Measurements from ENCODE around the gene BMP2.

The BMP2 gene

DNA sequence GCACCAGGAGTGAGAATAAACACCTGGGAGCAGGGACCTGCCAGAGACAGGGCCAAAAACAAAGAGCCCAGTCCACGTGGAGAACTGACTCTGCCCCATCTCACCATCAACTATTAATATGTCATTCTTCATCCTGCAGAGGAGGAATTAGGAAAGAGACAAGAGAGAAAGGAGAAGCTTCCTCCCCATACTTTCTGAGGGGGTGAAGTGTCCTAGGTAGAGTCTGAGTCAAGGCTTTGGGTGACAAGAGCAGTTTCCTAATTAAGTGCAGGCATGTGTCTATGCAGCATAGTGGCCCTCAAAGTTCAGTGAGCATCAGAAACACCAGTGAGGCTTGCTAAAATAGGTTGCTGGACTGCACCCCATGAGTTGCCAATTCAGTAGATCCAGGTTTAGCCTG is 40.7 kb upstream of the BMP2 start:
- Histone ChIP-seq H3K9ac (ENCODE audit: low read length) (no peak overlapping the region), H3K4me3 (ENCODE audit: low read length) (no peak overlapping the region), H3K27ac (ENCODE audit: low read length) (no peak overlapping the region), H3K27me3 (replicated peaks; ENCODE audit: insufficient read depth, low read length) (no peaks in the 10 kb centered on the region), H3K36me3 (replicated peaks; ENCODE audit: insufficient read depth, low read length) (no peaks in the 10 kb centered on the region), H3K4me1 (ENCODE audit: low read length) (no peaks in the 10 kb centered on the region), H3K9me2 (replicated peaks; ENCODE audit: insufficient read depth, low read length) (no peaks in the 10 kb centered on the region), H4K20me1 (ENCODE audit: insufficient read depth, low read length) (no peaks in the 10 kb centered on the region), H3K79me2 (ENCODE audit: low read length) (no peaks in the 10 kb centered on the region), H3F3A (ENCODE audit: insufficient read depth, low read length) (no peaks in the 10 kb centered on the region), H2AFZ (ENCODE audit: low read length) (no peak overlapping the region), H3K9me3 (replicated peaks; ENCODE audit: insufficient read depth, low read length) (no peaks in the 10 kb centered on the region), H3K4me2 (ENCODE audit: low read depth, low read length) (no peak overlapping the region)
- no peak for TF ChIP-seq EZH2phosphoT487 (IDR thresholded peaks at IDR 0.05; ENCODE audit: low read length)
- TF ChIP-seq, protein P1, sequence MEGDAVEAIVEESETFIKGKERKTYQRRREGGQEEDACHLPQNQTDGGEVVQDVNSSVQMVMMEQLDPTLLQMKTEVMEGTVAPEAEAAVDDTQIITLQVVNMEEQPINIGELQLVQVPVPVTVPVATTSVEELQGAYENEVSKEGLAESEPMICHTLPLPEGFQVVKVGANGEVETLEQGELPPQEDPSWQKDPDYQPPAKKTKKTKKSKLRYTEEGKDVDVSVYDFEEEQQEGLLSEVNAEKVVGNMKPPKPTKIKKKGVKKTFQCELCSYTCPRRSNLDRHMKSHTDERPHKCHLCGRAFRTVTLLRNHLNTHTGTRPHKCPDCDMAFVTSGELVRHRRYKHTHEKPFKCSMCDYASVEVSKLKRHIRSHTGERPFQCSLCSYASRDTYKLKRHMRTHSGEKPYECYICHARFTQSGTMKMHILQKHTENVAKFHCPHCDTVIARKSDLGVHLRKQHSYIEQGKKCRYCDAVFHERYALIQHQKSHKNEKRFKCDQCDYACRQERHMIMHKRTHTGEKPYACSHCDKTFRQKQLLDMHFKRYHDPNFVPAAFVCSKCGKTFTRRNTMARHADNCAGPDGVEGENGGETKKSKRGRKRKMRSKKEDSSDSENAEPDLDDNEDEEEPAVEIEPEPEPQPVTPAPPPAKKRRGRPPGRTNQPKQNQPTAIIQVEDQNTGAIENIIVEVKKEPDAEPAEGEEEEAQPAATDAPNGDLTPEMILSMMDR (IDR thresholded peaks at IDR 0.05; ENCODE audit: low read length), result no peak
- DNase-seq, result no peak

DNA sequence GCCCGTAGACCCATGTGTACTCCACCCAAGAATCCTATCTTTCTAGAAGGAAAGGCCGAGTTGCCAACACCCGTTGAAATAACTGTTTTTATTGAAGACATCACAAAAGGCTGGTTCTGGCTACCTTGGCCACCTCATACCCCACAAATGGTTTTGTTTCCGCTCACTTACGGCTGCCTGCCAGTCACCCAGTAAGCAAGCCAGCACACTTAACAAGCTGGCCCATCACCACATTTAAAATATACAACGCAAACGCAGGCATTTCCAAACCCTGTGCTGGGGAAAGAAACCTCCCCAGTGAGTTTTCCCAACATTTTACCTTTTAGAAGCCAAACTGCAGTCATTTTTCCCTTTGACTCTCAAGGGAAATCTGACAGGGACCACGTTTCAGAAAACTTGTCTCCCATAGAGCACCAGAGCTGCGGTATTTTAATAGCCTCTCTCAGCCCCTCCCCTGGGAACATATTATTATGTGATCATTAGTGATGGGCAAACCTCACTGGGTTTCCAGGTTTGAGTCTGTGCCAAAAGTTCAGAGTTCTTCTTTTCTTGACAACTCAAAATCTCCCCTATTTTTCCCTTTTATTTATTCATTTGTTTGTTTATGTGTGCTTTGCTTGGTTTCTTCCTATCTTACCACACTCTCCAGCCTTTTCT is 36.7 kb upstream of the BMP2 start:
- Histone ChIP-seq H2AFZ (ENCODE audit: low read length) (no peak overlapping the region), H3K9me2 (replicated peaks; ENCODE audit: insufficient read depth, low read length) (no peaks in the 10 kb centered on the region), H3K27me3 (replicated peaks; ENCODE audit: insufficient read depth, low read length) (no peaks in the 10 kb centered on the region), H3K9me3 (replicated peaks; ENCODE audit: insufficient read depth, low read length) (no peaks in the 10 kb centered on the region), H3F3A (ENCODE audit: insufficient read depth, low read length) (no peaks in the 10 kb centered on the region), H3K27ac (ENCODE audit: low read length) (no peak overlapping the region), H3K9ac (ENCODE audit: low read length) (no peak overlapping the region), H3K36me3 (replicated peaks; ENCODE audit: insufficient read depth, low read length) (no peaks in the 10 kb centered on the region), H4K20me1 (ENCODE audit: insufficient read depth, low read length) (no peaks in the 10 kb centered on the region), H3K79me2 (ENCODE audit: low read length) (no peaks in the 10 kb centered on the region), H3K4me3 (ENCODE audit: low read length) (no peak overlapping the region), H3K4me1 (ENCODE audit: low read length) (no peaks in the 10 kb centered on the region), H3K4me2 (ENCODE audit: low read depth, low read length) (no peak overlapping the region)
- TF ChIP-seq, protein P1 (IDR thresholded peaks at IDR 0.05; ENCODE audit: low read length), result no peak
- TF ChIP-seq EZH2phosphoT487 (IDR thresholded peaks at IDR 0.05; ENCODE audit: low read length), result no peak
- no peak for TF ChIP-seq EZH2 (optimal IDR thresholded peaks at IDR 0.05; ENCODE audit: low read depth, low read length)
- no peak for DNase-seq

DNA sequence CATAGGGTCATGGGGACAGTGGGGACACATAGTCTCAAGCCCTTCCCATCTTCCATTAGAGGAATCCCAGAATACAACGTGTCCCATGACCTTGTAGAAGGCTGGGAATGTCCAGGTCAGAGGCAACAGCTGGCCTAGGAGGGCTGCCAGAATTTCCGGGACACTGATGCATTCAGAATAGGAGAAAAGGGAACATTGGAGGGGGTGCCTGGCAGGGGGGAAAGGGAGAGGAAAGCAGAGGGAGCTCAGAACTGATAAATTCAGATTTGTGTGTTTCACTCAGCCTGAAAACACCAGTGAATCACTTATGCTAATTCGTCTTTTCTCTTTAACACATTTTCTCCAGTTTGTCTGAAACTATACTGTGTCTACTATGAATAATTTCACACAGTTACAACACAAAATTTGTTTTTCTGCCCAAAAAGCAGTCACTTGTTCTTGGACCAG is 35.5 kb upstream of the BMP2 start:
- H3K9me3 ChIP-seq (replicated peaks; ENCODE audit: insufficient read depth, low read length), result no peaks in the 10 kb centered on the region
- H3K27ac ChIP-seq (ENCODE audit: low read length), result no peak overlapping the region
- DNase-seq, result no peak
- H3K27me3 ChIP-seq (replicated peaks; ENCODE audit: insufficient read depth, low read length), result no peaks in the 10 kb centered on the region
- H3K4me2 ChIP-seq (ENCODE audit: low read depth, low read length), result no peak overlapping the region
- H3K4me3 ChIP-seq (ENCODE audit: low read length), result no peak overlapping the region
- H3K79me2 ChIP-seq (ENCODE audit: low read length), result no peaks in the 10 kb centered on the region
- no peaks in the 10 kb centered on the region for H3K9me2 ChIP-seq (replicated peaks; ENCODE audit: insufficient read depth, low read length)
- H3K36me3 ChIP-seq (replicated peaks; ENCODE audit: insufficient read depth, low read length), result no peaks in the 10 kb centered on the region
- no peaks in the 10 kb centered on the region for H3F3A ChIP-seq (ENCODE audit: insufficient read depth, low read length)
- TF ChIP-seq, protein P1 (IDR thresholded peaks at IDR 0.05; ENCODE audit: low read length), result no peak
- no peaks in the 10 kb centered on the region for H4K20me1 ChIP-seq (ENCODE audit: insufficient read depth, low read length)
- no peaks in the 10 kb centered on the region for H3K4me1 ChIP-seq (ENCODE audit: low read length)
- H2AFZ ChIP-seq (ENCODE audit: low read length), result no peak overlapping the region
- no peak overlapping the region for H3K9ac ChIP-seq (ENCODE audit: low read length)

Data from MM.1S (cell line).